Uterus (tissue), 2 donors: ENCODE results near the gene CD81.

Source experiments
- CTCF ChIP-seq, 4 experiments: fragments of 200-600 bp in 2 of 4; fragments of 450-650 bp in 2 of 4; sonication (generic) in 2 of 4; IDR thresholded peaks; one replicate each; pipeline ENCODE4 v1.5.1; 2016 to 2019; ENCODE audit warnings: antibody characterized with exemption in 4 of 4, mild to moderate bottlenecking in 2 of 4, moderate library complexity in 1 of 4
- POLR2A ChIP-seq, 2 donors: fragments of 450-650 bp; IDR thresholded peaks; one replicate each; pipeline ENCODE4 v1.6.1; 2016; ENCODE audit warnings: antibody characterized with exemption in 2 of 2, mild to moderate bottlenecking in 1 of 2, moderate library complexity in 1 of 2

- TF ChIP-seq CTCF (IDR thresholded peaks at IDR 0.05) (no peak), POLR2A (IDR thresholded peaks at IDR 0.05) (no peak)
Observed at GRCh38 chr11:2366276-2366675, 10.8 kb upstream of the CD81 start.
